GM12874 (cell line): ENCODE measurements around the gene RNF145.

Experiments
- CTCF ChIP-seq: IDR thresholded peaks from 2 replicates; pipeline ENCODE4 v1.5.1; 2011; ENCODE audit warnings: low read depth, mild to moderate bottlenecking, control low read depth, low read length, moderate library complexity; ENCODE audit not compliant: insufficient read depth

The RNF145 gene

GRCh38 chr5:159208514-159209437 lies 577 bp downstream of the RNF145 start:
- TF ChIP-seq CTCF = no peak

DNA sequence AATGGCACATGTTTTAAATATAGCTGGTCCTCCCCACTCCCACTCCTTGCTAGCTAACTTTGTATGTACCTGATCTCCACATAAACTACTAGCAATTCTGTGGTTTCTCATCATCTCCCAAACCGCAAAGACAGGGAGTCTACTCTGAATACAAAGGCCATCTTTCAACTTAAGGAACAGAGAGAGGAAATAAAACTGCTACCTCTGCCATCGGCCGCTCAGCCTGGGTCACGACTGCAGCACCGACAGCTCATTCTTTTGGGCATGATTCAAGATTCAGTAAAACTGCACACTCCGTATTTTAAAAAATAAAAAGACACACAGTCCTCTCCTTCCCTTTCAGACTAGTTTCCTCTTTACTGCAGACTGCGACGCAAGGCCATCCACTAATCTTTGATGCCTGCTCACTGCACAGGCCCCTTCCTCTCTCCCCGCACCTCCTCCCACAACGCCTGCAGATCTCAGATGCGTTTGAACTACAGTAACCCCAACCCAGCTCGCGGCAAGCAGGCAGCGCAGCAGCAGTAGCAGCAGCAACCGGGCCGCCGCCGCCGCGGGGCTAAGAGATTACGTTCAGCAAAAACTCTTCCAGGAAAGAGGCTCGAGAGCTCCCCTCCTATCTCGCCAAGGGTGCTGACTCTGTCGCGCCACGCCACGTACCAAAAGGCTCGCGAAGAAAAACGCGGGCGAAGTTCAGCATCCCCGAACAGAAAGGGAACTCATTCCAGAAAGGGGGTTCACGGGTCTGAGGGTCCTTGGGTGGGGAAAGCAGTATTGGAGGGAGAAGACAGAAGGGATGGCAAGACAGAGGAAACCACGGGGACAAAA lies 1.5 kb downstream of the RNF145 start:
- no peak for TF ChIP-seq CTCF

DNA sequence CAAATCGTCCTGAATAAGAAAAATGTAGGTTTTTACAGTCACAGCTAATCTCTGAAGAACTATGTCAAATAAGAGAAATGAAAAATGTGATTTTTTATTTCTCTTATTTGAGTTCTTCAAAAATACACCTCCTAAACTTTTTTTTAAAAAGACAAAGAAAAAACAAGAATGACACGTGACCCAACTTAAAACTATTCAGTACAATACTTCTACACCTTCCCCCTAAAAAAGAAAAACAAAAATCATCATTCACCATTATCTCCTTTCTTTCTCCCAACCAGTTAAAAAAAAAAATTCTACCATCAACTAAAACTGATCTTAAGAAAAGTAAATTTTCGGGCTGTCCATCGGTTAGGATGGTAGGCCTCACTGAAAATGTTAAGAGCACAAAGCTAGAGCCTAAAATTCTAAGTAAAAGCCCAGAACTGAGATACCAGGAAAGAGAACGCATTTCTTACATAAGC lies 2.1 kb downstream of the RNF145 start:
- TF ChIP-seq CTCF = no peak

DNA sequence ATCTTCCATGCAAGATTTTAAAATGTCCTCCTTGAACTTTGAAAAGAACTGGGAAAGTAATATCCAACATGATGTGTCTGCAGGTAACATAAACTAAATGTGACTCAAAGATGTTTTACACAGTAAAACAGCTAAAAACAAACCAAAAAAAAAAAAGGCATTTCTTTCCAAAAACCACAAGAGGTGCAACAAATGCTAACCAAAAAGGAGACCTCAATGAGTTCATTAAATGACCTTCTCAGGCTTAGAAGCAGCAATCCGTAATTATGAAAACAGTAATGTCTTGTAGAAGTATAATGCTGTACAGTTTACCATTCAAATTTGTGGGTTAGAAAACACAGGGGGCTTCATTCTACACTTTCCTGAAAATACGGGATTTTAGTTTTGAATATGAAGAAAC lies 2.5 kb downstream of the RNF145 start:
- no peak for TF ChIP-seq CTCF

GRCh38 chr5:159206368-159206767 lies 3.0 kb downstream of the RNF145 start:
- TF ChIP-seq CTCF = no peak

- TF ChIP-seq CTCF = no peak
Observed at GRCh38 chr5:159203351-159203750, 6.0 kb downstream of the RNF145 start.

DNA sequence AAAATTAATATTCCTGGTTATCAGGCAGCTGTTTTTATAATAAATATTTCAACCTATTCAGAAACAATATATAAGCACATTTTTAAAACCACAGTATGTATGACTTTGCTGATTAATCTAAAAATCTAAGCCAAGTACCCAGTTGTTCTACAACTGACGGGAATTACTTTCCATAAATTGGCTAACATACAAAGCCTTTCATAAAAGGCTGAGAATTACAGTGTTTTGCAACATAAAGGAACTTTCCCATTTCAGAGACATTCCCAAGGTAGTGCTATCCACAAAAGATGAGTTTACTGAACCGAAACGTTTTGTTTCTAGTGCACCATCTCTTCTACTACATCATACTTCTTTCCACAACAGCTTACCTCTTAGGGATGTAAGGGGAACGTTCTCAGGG lies 7.2 kb downstream of the RNF145 start:
- no peak for TF ChIP-seq CTCF
